Stimulated activated naive CD4-positive, alpha-beta T cell (primary cell): ENCODE measurements around the gene CADM4.

Source experiments
- DNase-seq, 6 experiments: peaks; one replicate each; lab custom pipeline; 2025; lab: John Stamatoyannopoulos, UW

The CADM4 gene

GRCh38 chr19:43634068-43634467, 5.6 kb downstream of the CADM4 start:
- DNase-seq, result no peak

GRCh38 chr19:43633520-43633919, 6.1 kb downstream of the CADM4 start:
- DNase-seq, result no peak

- DNase-seq, result no peak
Measured at GRCh38 chr19:43631491-43631890, 8.2 kb downstream of the CADM4 start.

DNA sequence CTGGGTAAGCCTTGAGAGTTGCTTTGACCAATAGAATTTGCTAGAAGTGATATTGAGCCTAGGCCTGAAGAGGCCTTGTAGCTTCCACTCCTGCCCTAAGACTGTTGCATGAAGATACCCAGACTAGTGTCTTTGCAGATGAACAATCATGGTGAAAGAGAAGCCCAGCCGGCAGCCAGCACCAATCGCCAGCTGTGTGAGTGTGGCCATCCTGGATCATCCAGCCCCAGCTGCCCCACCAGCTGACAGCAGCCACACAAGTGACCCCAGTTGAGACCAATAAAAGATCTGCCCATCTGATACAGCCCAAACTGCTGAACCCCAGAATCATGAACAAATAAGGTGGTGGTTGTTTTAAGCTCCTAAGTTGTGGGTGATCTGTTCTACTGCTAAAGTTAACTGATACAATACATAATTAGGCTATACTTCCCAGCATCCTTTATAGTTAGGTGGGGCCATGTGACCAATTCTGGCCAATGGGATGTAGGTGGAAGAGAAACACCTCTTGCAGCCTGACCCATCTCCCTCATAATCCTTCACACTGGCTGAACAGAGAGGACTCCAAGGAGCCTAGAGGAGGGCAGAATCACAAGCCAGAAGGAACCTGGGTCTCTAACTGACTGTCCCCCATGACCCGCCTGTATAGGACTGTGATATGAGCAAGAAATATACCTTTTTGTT, 10.9 kb downstream of the CADM4 start:
- no peak for DNase-seq

DNA sequence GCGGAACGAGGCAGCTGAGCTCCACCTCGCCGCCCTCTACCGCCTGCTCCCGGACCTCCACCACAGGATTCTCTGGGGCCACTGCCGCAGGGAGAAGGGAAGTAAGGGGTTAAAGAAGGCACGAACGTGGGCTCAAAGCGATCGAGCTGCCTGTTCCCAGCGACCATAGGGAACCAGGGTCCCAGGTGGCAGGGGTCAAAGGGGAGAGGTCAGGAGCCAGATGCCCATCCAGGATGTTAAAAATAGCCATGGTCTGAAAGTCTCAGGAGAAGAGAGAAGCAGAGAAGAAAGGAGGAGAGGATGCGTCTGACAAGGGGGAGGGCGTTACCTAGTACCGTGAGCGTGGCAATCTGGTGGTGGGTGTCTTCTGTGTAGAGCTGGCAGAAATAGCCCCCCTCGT, 12.8 kb downstream of the CADM4 start:
- no peak for DNase-seq

DNA sequence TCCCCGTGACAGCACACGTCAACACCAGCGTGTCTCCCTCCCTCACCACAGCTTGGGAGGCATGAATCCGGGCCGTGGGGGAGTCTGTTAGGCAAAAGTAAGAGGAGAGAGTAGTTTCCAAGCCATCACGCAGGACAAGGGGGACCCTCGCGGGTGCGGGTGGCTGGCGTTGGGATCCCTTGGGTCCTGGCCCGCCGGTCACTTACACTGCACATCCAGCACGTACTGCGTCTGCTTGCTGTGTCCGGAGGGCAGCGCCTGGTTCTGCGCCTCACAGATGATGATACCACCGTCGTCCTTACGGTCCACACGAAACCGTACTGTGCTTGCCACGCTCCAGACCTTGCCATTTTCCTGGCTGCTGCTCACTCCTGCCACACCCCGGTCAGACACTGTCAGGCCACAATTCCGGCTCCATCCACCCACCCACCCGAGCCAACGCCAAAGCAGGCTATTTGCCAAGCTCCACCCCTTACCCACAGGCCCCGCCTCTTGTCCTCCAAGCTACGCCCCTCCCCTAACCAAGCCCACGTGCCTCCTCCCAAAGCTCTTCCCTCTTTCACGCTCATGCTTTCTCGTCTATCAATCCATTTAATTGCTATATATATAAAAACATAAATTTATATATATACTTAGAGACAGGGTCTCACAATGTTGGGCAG, 13.6 kb downstream of the CADM4 start:
- DNase-seq, result peak in 2 of 6 experiments; percentile 3 to 9

- DNase-seq, result peak; percentile 66 to 86 (median 83)
Measured at GRCh38 chr19:43624933-43625332, 14.7 kb downstream of the CADM4 start.

GRCh38 chr19:43623889-43624670, 15.6 kb downstream of the CADM4 start:
- peak in 1 of 6 experiments; percentile 4 for DNase-seq

- no peak for DNase-seq
Measured at GRCh38 chr19:43622956-43623355, 16.7 kb downstream of the CADM4 start.

- no peak for DNase-seq
Measured at GRCh38 chr19:43622070-43622469, 17.6 kb downstream of the CADM4 start.

DNA sequence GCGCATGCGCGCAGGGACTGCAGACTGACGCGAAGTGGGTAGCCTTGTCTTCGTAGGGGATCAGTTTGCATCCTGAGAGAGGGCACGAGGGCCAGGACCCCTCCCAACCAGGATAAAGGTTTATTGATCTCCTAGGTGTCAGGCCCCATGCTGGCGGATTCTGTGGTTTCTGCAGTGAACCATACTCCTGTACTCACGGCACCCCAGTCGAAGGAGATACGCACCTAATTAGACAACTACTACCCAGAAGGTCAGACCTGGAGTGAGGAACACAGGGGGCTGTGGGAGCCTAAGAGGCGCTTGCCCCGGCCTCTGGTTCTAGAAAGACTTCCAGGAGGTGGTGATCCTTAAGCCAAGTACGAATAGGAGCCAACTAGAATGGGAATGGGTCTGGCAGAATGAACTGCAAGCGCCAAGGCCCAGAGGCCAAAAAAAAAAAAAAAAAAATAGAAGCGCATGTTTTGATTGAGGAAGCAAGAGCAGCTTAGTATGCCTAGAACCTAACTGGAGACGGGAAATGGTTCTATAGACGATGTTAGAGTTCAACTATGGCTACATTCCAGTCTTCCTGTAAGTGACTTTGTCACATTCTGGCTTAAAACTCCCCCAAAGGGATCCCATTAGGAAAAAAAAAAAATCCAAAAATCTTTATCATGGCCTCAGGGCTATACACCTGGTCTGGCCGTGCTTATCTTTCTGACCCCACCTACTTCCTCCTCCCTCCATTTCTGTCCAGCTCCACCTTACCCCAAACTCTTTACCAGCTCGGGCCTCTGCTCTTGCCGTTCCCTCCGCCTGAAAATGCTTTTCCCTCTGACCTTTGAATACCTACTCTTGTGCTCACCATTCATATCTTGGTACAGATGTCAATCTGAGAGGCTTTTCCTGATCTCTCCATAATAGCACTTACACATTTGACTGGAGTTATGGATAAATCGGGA, 19.3 kb downstream of the CADM4 start:
- DNase-seq, result no peak

GRCh38 chr19:43619262-43620060, 20.2 kb downstream of the CADM4 start, which contains the start of gene ZNF428:
TSS of gene ZNF428 (minus strand) at chr19:43619629. CDS start at chr19:43614304, 5,325 bp downstream.
- DNase-seq, result peak; percentile 73 to 88 (median 84)

DNA sequence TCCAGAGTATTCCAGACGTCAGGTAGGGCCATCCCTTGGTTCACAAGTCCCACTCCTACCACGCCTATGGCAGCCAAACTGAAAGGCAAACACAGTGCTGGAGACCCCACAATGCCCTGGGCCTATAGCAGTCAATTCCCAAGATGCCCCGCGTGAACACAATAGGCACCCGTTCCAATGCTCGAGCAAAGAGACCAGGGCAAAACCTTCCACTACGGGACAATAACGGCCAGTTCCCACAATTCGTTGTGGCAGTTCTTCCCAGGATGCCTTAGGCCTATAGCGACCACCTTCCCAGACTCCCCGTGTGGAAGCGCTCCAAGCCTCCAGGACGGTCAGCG, 20.8 kb downstream of the CADM4 start:
- peak in 3 of 6 experiments; percentile 18 to 30 (median 29) for DNase-seq

GRCh38 chr19:43616954-43617353, 22.7 kb downstream of the CADM4 start:
- no peak for DNase-seq

DNA sequence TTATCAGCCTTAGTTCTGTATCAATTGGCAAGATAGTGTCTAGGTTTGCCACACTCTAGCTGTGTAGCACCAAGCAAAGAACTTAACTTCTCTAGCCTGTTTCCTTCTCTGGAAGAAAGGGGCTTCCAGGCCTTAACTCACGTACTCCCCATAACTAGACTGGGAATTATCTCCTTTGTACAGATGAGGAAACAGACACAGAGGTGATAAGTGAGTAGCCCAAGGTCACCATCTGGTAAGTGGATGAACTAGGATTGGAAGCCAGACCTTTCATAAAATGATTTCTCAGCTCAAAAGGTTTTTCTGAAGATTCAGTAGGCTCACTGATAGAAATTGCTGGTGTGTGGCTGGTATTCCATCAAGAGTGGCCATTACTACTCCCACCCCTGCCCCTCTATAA, 23.3 kb downstream of the CADM4 start:
- no peak for DNase-seq

GRCh38 chr19:43612374-43612773, 27.3 kb downstream of the CADM4 start:
- no peak for DNase-seq

- DNase-seq, result no peak
Measured at GRCh38 chr19:43611788-43612187, 27.9 kb downstream of the CADM4 start, which contains the start of gene SRRM5. TSS of gene SRRM5 (plus strand) at chr19:43612088. CDS start at chr19:43612122, 34 bp downstream.

DNA sequence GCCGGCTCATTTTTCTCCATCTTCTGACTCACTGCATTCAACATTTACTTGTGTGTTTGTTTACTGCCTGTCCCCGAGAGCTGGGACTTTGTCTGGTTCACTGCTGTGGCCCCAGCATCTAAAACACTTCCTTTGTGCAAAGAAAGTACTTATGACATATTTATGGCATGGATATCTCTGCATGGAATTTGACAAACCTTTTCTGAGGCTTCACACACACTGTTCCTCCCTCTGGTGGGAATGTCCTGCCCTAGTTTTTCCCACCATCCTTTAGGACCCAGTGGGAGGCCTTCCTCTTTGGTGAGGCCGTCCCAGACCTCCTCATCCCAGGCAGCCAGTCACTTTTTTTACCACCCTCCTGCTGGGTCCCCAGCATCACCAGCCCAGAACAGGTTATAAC, 29.2 kb downstream of the CADM4 start:
- no peak for DNase-seq

- DNase-seq, result no peak
Measured at GRCh38 chr19:43609872-43610271, 29.8 kb downstream of the CADM4 start.

DNA sequence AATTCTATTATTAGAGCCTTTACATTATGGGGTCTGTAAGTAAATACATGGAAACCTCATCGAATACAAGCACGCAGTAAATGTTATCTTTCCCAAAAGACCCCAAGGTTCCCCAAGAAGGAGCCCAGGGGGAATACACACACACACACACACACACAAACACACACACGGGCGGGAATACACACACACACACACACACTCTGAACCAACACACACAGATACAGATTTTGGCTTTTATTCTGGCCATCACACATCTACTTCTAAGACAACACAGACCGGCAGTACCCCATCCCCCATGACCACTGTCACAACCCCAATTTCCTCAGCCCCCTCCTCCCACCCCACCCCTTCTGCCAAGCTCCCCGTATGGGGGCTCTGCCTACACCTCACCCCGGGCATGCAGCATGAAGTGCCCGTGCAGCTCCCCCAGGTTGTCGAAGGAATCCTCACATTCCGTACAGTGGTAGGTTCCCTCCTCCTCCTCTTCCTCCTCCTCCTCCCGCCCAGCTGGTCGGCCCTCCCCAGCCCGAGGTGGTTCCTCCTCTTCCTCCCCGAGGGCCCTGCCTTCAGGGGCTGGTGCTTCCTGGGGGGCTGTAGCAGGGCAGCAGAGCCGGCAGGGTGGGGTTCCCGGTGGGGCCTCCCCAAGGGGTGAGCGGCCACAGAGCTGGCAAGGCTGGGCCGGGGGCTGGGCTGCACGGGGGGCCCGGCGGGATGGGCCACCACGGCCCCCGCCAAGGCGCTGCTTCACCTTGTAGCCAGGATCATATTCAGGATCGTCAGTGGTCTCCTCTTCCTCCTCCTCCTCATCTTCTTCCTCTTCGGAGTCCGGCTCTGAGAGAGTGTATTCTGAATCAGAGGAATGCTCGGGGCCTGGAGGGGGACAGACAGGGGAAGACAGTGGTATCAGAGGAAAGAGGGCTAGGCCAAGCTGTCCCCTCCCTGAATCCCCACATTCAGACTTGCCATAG, 32.1 kb downstream of the CADM4 start:
- DNase-seq, result no peak
